IPS-15b (cell line): Measurements from ENCODE around the gene LRRC39.

Experiments
- H3K27me3 ChIP-seq: one replicate; pipeline ENCODE4 v1.6.1; 2013; ENCODE audit warnings: low read length; ENCODE audit not compliant: control insufficient read depth, insufficient read depth
- H3K36me3 ChIP-seq: one replicate; pipeline ENCODE4 v1.6.1; 2013; ENCODE audit warnings: low read length; ENCODE audit not compliant: control insufficient read depth, insufficient read depth
- H3K4me1 ChIP-seq: one replicate; pipeline ENCODE4 v1.6.1; 2013; ENCODE audit warnings: mild to moderate bottlenecking, low read length; ENCODE audit not compliant: control insufficient read depth, insufficient read depth
- H3K4me3 ChIP-seq: one replicate; pipeline ENCODE4 v1.5.1; 2013; ENCODE audit warnings: low read depth, low read length
- H3K9ac ChIP-seq: one replicate; pipeline ENCODE4 v1.6.1; 2013; ENCODE audit warnings: low read depth, mild to moderate bottlenecking, low read length
- H3K9me3 ChIP-seq: one replicate; pipeline ENCODE4 v1.6.1; 2013; ENCODE audit warnings: mild to moderate bottlenecking, low read length; ENCODE audit not compliant: control insufficient read depth, insufficient read depth

The LRRC39 gene

GRCh38 chr1:100109554-100110066 is 68.4 kb downstream of the LRRC39 start:
- Histone ChIP-seq H3K4me1 (no peaks in the 10 kb centered on the region), H3K36me3 (peaks cover 4% of the 10 kb centered on the region), H3K9me3 (no peaks in the 10 kb centered on the region), H3K4me3 (no peak overlapping the region), H3K9ac (no peak overlapping the region), H3K27me3 (no peaks in the 10 kb centered on the region)

GRCh38 chr1:100107696-100108095 is 70.4 kb downstream of the LRRC39 start:
- peaks cover 11% of the 10 kb centered on the region for H3K36me3 ChIP-seq
- no peak overlapping the region for H3K4me3 ChIP-seq

GRCh38 chr1:100101564-100101963 is 76.5 kb downstream of the LRRC39 start:
- H3K4me3 ChIP-seq: no peak overlapping the region
- H3K4me1 ChIP-seq: no peaks in the 10 kb centered on the region
- H3K36me3 ChIP-seq: peaks cover 15% of the 10 kb centered on the region
- H3K9me3 ChIP-seq: no peaks in the 10 kb centered on the region
- H3K9ac ChIP-seq: no peak overlapping the region
- no peaks in the 10 kb centered on the region for H3K27me3 ChIP-seq

More at GRCh38 chr1:100107696-100108095, 70.4 kb downstream of the LRRC39 start:
- Histone ChIP-seq H3K27me3 (no peaks in the 10 kb centered on the region), H3K9ac (no peak overlapping the region), H3K4me1 (no peaks in the 10 kb centered on the region), H3K9me3 (no peaks in the 10 kb centered on the region)

GRCh38 chr1:100100202-100100601 is 77.9 kb downstream of the LRRC39 start:
- Histone ChIP-seq H3K36me3 (peaks cover 12% of the 10 kb centered on the region), H3K27me3 (no peaks in the 10 kb centered on the region), H3K9me3 (no peaks in the 10 kb centered on the region), H3K4me1 (no peaks in the 10 kb centered on the region), H3K4me3 (no peak overlapping the region), H3K9ac (no peak overlapping the region)
